H1 (cell line): ENCODE results near the gene ACTR2. TPM values are rescaled to one million over a fixed set of nuclear protein-coding genes. Genes with fewer than 3 reads are reported as not detected.

Experiments
- CTCF ChIA-PET: fragments of 300-600 bp; sonication (Branson Sonifier 250); formaldehyde crosslinking; loops from one replicate; lab custom pipeline; 2021; ENCODE audit not compliant: partially characterized antibody; lab: Charles Lee
- POLR2A ChIA-PET: fragments of 300-600 bp; sonication (Branson Sonifier 250); formaldehyde crosslinking; loops from one replicate; lab custom pipeline; 2021; ENCODE audit warnings: inconsistent platforms; ENCODE audit not compliant: partially characterized antibody; lab: Charles Lee
- DNase-seq, 2 experiments: peaks; one replicate each; pipeline versions ENCODE4 v3.0.0 to v3.0.0-alpha.2; 2010 to 2022; ENCODE audit warnings: low spot score in 2 of 2, low read depth in 1 of 2, mixed read lengths in 1 of 2
- FAIRE-seq: peaks from 2 replicates; lab custom pipeline; 2011; peaks lifted over from hg19 to GRCh38; lab: Jason Lieb, UNC
- H2AFZ ChIP-seq: 2 replicates; pipeline ENCODE4 v1.8.1; 2012; ENCODE audit warnings: low read length, inconsistent platforms
- H2AK5ac ChIP-seq: 2 replicates; pipeline ENCODE4 v1.6.1; 2013; ENCODE audit warnings: low read depth, low read length
- H2BK120ac ChIP-seq: replicated peaks from 2 replicates; pipeline ENCODE3; 2013; ENCODE audit warnings: low read depth, low read length, inconsistent platforms
- H2BK12ac ChIP-seq: 2 replicates; pipeline ENCODE4 v1.6.1; 2013; ENCODE audit warnings: low read depth, low read length
- H2BK15ac ChIP-seq: 2 replicates; pipeline ENCODE4 v1.6.1; 2013; ENCODE audit warnings: low read length
- H2BK20ac ChIP-seq: 2 replicates; pipeline ENCODE4 v1.6.1; 2013; ENCODE audit warnings: low read length
- H2BK5ac ChIP-seq: 2 replicates; pipeline ENCODE4 v1.6.1; 2013; ENCODE audit warnings: low read depth, low read length
- H3K14ac ChIP-seq: 2 replicates; pipeline ENCODE4 v1.6.1; 2013; ENCODE audit warnings: inconsistent platforms; ENCODE audit not compliant: insufficient read length
- H3K18ac ChIP-seq: 2 replicates; pipeline ENCODE4 v1.6.1; 2013; ENCODE audit warnings: low read length; ENCODE audit errors: extremely low read depth
- H3K23ac ChIP-seq: 2 replicates; pipeline ENCODE4 v1.6.1; 2013; ENCODE audit warnings: inconsistent platforms; ENCODE audit not compliant: insufficient read length
- H3K23me2 ChIP-seq: 2 replicates; pipeline ENCODE4 v1.6.1; 2013; ENCODE audit warnings: low read depth, low read length
- H3K27ac ChIP-seq: 2 replicates; pipeline ENCODE4 v1.6.1; 2011; ENCODE audit warnings: low read depth, low read length, inconsistent platforms
- H3K27me3 ChIP-seq, 4 experiments: replicated peaks in 1 of 4; 1 replicate in 1 of 4; 2 replicates in 3 of 4; pipeline versions ENCODE4 v1.6.1 to v1.8.1; 2011 to 2013; ENCODE audit warnings: low read length in 3 of 4, mild to moderate bottlenecking in 3 of 4, inconsistent platforms in 2 of 4, mixed read lengths in 2 of 4, moderate library complexity in 1 of 4; ENCODE audit not compliant: control insufficient read depth in 3 of 4, insufficient read depth in 3 of 4; ENCODE audit errors: extremely low read depth in 1 of 4
- H3K36me3 ChIP-seq, 4 experiments: 2 replicates each; pipeline versions ENCODE4 v1.6.1 to v1.8.1; 2011 to 2013; ENCODE audit warnings: mild to moderate bottlenecking in 4 of 4, low read length in 3 of 4, moderate library complexity in 2 of 4, control low read depth in 1 of 4, inconsistent platforms in 1 of 4; ENCODE audit not compliant: insufficient read depth in 4 of 4, control insufficient read depth in 2 of 4
- H3K4ac ChIP-seq: replicated peaks from 2 replicates; pipeline ENCODE3; 2013; ENCODE audit warnings: low read length, low read depth, mixed read lengths, inconsistent platforms; ENCODE audit not compliant: insufficient read length
- H3K4me1 ChIP-seq, 4 experiments: replicated peaks in 1 of 4; 1 replicate in 1 of 4; 2 replicates in 3 of 4; pipeline versions ENCODE4 v1.6.1 to v1.8.1; 2011 to 2013; ENCODE audit warnings: low read length in 3 of 4, inconsistent platforms in 2 of 4, mixed read lengths in 1 of 4; ENCODE audit not compliant: insufficient read depth in 4 of 4, control insufficient read depth in 3 of 4
- H3K4me2 ChIP-seq, 2 experiments: 2 replicates each; pipeline versions ENCODE4 v1.6.1 to v1.8.1; 2011 to 2013; ENCODE audit warnings: low read depth in 2 of 2, low read length in 2 of 2, control low read depth in 1 of 2, inconsistent platforms in 1 of 2, mild to moderate bottlenecking in 1 of 2; ENCODE audit not compliant: insufficient read depth in 1 of 2
- H3K4me3 ChIP-seq, 4 experiments: fragments of 200-600, 300-600 bp in 1 of 4; sonication (generic), shearing (Covaris generic), sonication (Bioruptor Twin) in 1 of 4; 2 replicates each; pipeline versions ENCODE4 v1.5.1 to v1.8.1; 2011 to 2016; ENCODE audit warnings: low read length in 4 of 4, low read depth in 3 of 4, control low read depth in 2 of 4, inconsistent platforms in 2 of 4, mild to moderate bottlenecking in 2 of 4, mixed read lengths in 1 of 4, moderate library complexity in 1 of 4; ENCODE audit not compliant: insufficient read depth in 2 of 4; ENCODE audit errors: extremely low read depth in 1 of 4
- H3K56ac ChIP-seq: replicated peaks from 2 replicates; pipeline ENCODE3; 2013; ENCODE audit warnings: low read depth, mild to moderate bottlenecking, mixed read lengths, low read length, inconsistent platforms; ENCODE audit not compliant: insufficient read length
- H3K79me1 ChIP-seq: 2 replicates; pipeline ENCODE4 v1.6.1; 2013; ENCODE audit warnings: low read depth, low read length, control low read depth
- H3K79me2 ChIP-seq, 2 experiments: 2 replicates each; pipeline versions ENCODE4 v1.6.1 to v1.8.1; 2012 to 2013; ENCODE audit warnings: low read length in 2 of 2, mild to moderate bottlenecking in 2 of 2, inconsistent platforms in 1 of 2; ENCODE audit not compliant: insufficient read depth in 2 of 2, control insufficient read depth in 1 of 2
- H3K9ac ChIP-seq, 4 experiments: replicated peaks in 1 of 4; 1 replicate in 1 of 4; 2 replicates in 3 of 4; pipeline versions ENCODE4 v1.6.1 to v1.8.1; 2011 to 2013; ENCODE audit warnings: low read depth in 3 of 4, low read length in 3 of 4, control low read depth in 2 of 4, mild to moderate bottlenecking in 2 of 4, moderate library complexity in 2 of 4, inconsistent platforms in 1 of 4; ENCODE audit errors: extremely low read depth in 1 of 4
- H3K9me3 ChIP-seq, 2 experiments: 2 replicates each; pipeline versions ENCODE4 v1.6.1 to v1.8.1; 2012 to 2013; ENCODE audit warnings: mild to moderate bottlenecking in 2 of 2, moderate library complexity in 2 of 2, control low read depth in 1 of 2, inconsistent platforms in 1 of 2, low read depth in 1 of 2, low read length in 1 of 2, mixed read lengths in 1 of 2; ENCODE audit not compliant: insufficient read depth in 2 of 2
- H4K20me1 ChIP-seq, 2 experiments: replicated peaks in 1 of 2; 2 replicates each; pipeline versions ENCODE3 to v1.8.1; 2011 to 2013; ENCODE audit warnings: inconsistent platforms in 2 of 2, low read length in 2 of 2, mild to moderate bottlenecking in 1 of 2; ENCODE audit not compliant: insufficient read depth in 2 of 2, control insufficient read depth in 1 of 2
- H4K5ac ChIP-seq: 2 replicates; pipeline ENCODE4 v1.6.1; 2013; ENCODE audit warnings: low read length, low read depth, mixed read lengths, inconsistent platforms; ENCODE audit not compliant: insufficient read length
- H4K8ac ChIP-seq: 2 replicates; pipeline ENCODE4 v1.8.0; 2013; ENCODE audit warnings: mild to moderate bottlenecking, moderate library complexity, low read length, inconsistent platforms; ENCODE audit not compliant: insufficient read depth; ENCODE audit errors: extremely low read depth
- H4K91ac ChIP-seq: replicated peaks from 2 replicates; pipeline ENCODE3; 2013; ENCODE audit warnings: low read length, mixed read lengths, inconsistent platforms; ENCODE audit not compliant: insufficient read length
- CBX5 ChIP-seq: fragments of 300-800, 300-1000 bp; sonication (generic); IDR thresholded peaks from 2 replicates; pipeline ENCODE4 v1.7.1; 2016; ENCODE audit warnings: antibody characterized with exemption, low read length, low read depth
- CHD2 ChIP-seq: IDR thresholded peaks from 2 replicates; pipeline ENCODE4 v1.6.1; 2012; ENCODE audit warnings: low read length, improper control_type of control experiment
- E2F6 ChIP-seq: IDR thresholded peaks from 2 replicates; pipeline ENCODE4 v1.6.1; 2012; ENCODE audit warnings: inconsistent platforms
- EGR1 ChIP-seq: IDR thresholded peaks from 2 replicates; pipeline ENCODE4 v1.6.1; 2011; ENCODE audit warnings: low read depth, low read length, borderline replicate concordance
- KDM4A ChIP-seq: IDR thresholded peaks from one replicate; pipeline ENCODE4 v1.7.1; 2012; ENCODE audit warnings: low read depth, mild to moderate bottlenecking, moderate library complexity, low read length, inconsistent platforms; ENCODE audit not compliant: severe bottlenecking
- MAFK ChIP-seq: IDR thresholded peaks from 2 replicates; pipeline ENCODE4 v1.6.1; 2012; ENCODE audit warnings: low read depth, mild to moderate bottlenecking, improper control_type of control experiment, low read length
- POLR2AphosphoS5 ChIP-seq: IDR thresholded peaks from 2 replicates; pipeline ENCODE4 v1.6.1; 2011; ENCODE audit warnings: low read depth, low read length
- POU5F1 ChIP-seq: IDR thresholded peaks from 2 replicates; pipeline ENCODE4 v1.6.1; 2011; ENCODE audit warnings: low read depth, mild to moderate bottlenecking, low read length, moderate library complexity
- RFX5 ChIP-seq: IDR thresholded peaks from 2 replicates; pipeline ENCODE4 v1.6.1; 2011; ENCODE audit warnings: low read depth, low read length, improper control_type of control experiment, borderline replicate concordance
- TAF7 ChIP-seq: optimal IDR thresholded peaks from 2 replicates; pipeline ENCODE3; 2011; ENCODE audit warnings: low read depth, mild to moderate bottlenecking, inconsistent platforms, low read length, moderate library complexity, borderline replicate concordance
- TCF12 ChIP-seq: IDR thresholded peaks from 2 replicates; pipeline ENCODE4 v1.6.1; 2011; ENCODE audit warnings: low read depth, mild to moderate bottlenecking, low read length
- ZNF274 ChIP-seq: IDR thresholded peaks from 2 replicates; pipeline ENCODE4 v1.7.0; 2012; ENCODE audit warnings: low read length, borderline replicate concordance; ENCODE audit errors: extremely low read depth
- WGBS, 2 experiments: shearing (Covaris generic) in 1 of 2; methylation state at CpG; one replicate each; pipeline versions ENCODE4 v1.1.6 to v1.1.7; 2013 to 2015; ENCODE audit warnings: low lambda C conversion rate in 2 of 2, mixed read lengths in 2 of 2, inconsistent platforms in 1 of 2, low coverage in 1 of 2, missing lambda C conversion rate in 1 of 2; ENCODE audit not compliant: insufficient replicate concordance in 2 of 2, insufficient coverage in 1 of 2, insufficient read length in 1 of 2; ENCODE audit errors: extremely low coverage in 1 of 2, missing lambda C conversion rate in 1 of 2; 5-methylcytosine and 5-hydroxymethylcytosine counted together
- polyA plus RNA-seq, 7 experiments: library from polyadenylated mRNA; depleted of rRNA in 3 of 7; stranded (reverse) in 5 of 7; unstranded in 2 of 7; fragments of >200 nt in 5 of 7; fragments of 200-250 nt in 2 of 7; gene quantifications; 1 replicate in 5 of 7; 2 replicates in 1 of 7; 4 replicates in 1 of 7; pipeline versions ENCODE4 v1.2.1 to v1.2.3, GENCODE V29; 2011 to 2013; ENCODE audit warnings: missing spikeins in 2 of 7, mixed read lengths in 2 of 7
- total RNA-seq: library from RNA; stranded (reverse); fragmentation: NEBNext Ultra II Directional; extraction: Animal tissue kit (Norgen Biotek cat#: 25700); gene quantifications from 2 replicates; pipeline ENCODE4 v1.2.1, GENCODE V29; 2021

Gene ACTR2
- total and polyA plus RNA-seq, 2 of the 8 experiments (the other 6 are each of a cell fraction or from before 2014, with no cell fraction given), result 28.3 to 171 TPM

GRCh38 chr2:65278531-65278981 lies 50.9 kb downstream of the ACTR2 start:
- Histone ChIP-seq H3K4ac (no peak overlapping the region), H3K23ac (no peak overlapping the region), H3K36me3 (no peaks in the 10 kb centered on the region), H2AFZ (no peak overlapping the region), H3K18ac (no peak overlapping the region), H3K4me3 (no peak overlapping the region), H3K23me2 (no peaks in the 10 kb centered on the region), H3K4me2 (no peak overlapping the region), H4K20me1 (peaks cover 0 to 16% of the 10 kb centered on the region in 2 experiments), H2BK12ac (no peak overlapping the region), H2BK15ac (no peak overlapping the region), H2AK5ac (no peak overlapping the region), H3K9ac (no peak overlapping the region), H2BK120ac (no peak overlapping the region), H3K79me1 (no peaks in the 10 kb centered on the region), H3K14ac (no peak overlapping the region), H3K27ac (no peak overlapping the region), H2BK20ac (no peak overlapping the region), H4K8ac (no peak overlapping the region), H3K9me3 (no peaks in the 10 kb centered on the region), H3K56ac (no peak overlapping the region), H2BK5ac (no peak overlapping the region), H3K79me2 (no peaks in the 10 kb centered on the region), H3K27me3 (peaks cover 42 to 75% (median 74%) of the 10 kb centered on the region in 4 experiments), H3K4me1 (0 out of 7 replicates have a peak, but pooled peaks cover 0 to 2% (median 0%) of the 10 kb centered on the region in 4 experiments), H4K91ac (no peak overlapping the region), H4K5ac (no peak overlapping the region)
- TF ChIP-seq CBX5 (no peak), E2F6 (no peak), RFX5 (no peak), POU5F1 (no peak), CHD2 (no peak), MAFK (no peak), POLR2AphosphoS5 (no peak), KDM4A (no peak), TAF7 (no peak), ZNF274 (no peak), TCF12 (no peak), EGR1 (no peak)
- POLR2A ChIA-PET, result interaction anchor here (0.9 kb wide), 1 partner anchor 159 kb away, joined by 4 read pairs; no protein-coding TSS in a partner anchor
- no peak for FAIRE-seq
- no peak for DNase-seq
- CTCF ChIA-PET, result interaction anchor here (0.9 to 1.6 kb wide), 5 partner anchors 15 to 274 kb away, joined by 3 to 4 read pairs (median 3); no protein-coding TSS in a partner anchor
- WGBS, 2 experiments, result 85% methylated on average over 6 of the region's 6 CpGs; no CpG with 5 or more reads in 1 of the 2 experiments
